Transverse colon (tissue), 3 donors: ENCODE results near the gene FUT7.
"Not testable (repeated sequence)": the region's sequence is repeated elsewhere in the genome, so short reads cannot be mapped to it uniquely, and the experiment has no call there.

Source experiments
- CTCF ChIP-seq, 5 experiments: fragments of 200-600 bp in 3 of 5; fragments of 450-650 bp in 2 of 5; sonication (generic) in 3 of 5; IDR thresholded peaks; 1 replicate in 2 of 5; 2 replicates in 3 of 5; pipeline ENCODE4 v1.5.1; 2016 to 2017; ENCODE audit warnings: antibody characterized with exemption in 5 of 5, inconsistent platforms in 3 of 5, mild to moderate bottlenecking in 2 of 5, moderate library complexity in 1 of 5
- EP300 ChIP-seq: sonication (generic); formaldehyde crosslinking; IDR thresholded peaks from one replicate; pipeline ENCODE4 v1.6.1; 2017; ENCODE audit warnings: antibody characterized with exemption, low read depth
- POLR2A ChIP-seq: fragments of 450-650 bp; IDR thresholded peaks from one replicate; pipeline ENCODE4 v1.6.1; 2016; ENCODE audit warnings: antibody characterized with exemption, mild to moderate bottlenecking, moderate library complexity

GRCh38 chr9:137062798-137063197, 30.9 kb upstream of the FUT7 start:
- TF ChIP-seq CTCF (IDR thresholded peaks at IDR 0.05); EP300; POLR2A: not testable (repeated sequence)
